HG02885 (cell line): Measurements from ENCODE around the gene SBK3.
"Not testable (repeated sequence)": the region's sequence is repeated elsewhere in the genome, so short reads cannot be mapped to it uniquely, and the experiment has no call there.

ENCODE experiments used
- ATAC-seq: cut with Tn5 transposase; IDR thresholded peaks from one replicate; pipeline ENCODE4 v1.9.1; 2021; ENCODE audit warnings: mild to moderate bottlenecking; ENCODE audit not compliant: unreplicated experiment, poor library complexity

SBK3 gene

GRCh38 chr19:55545443-55545842 lies at the start of gene SBK3:
SBK3 (minus strand) TSS chr19:55545543; CDS start chr19:55545543, 0 bp downstream.
- ATAC-seq, result no peak

- ATAC-seq, result no peak
Observed at GRCh38 chr19:55593096-55593772, 47.9 kb upstream of the SBK3 start.

- ATAC-seq, result no peak
Observed at GRCh38 chr19:55592391-55593090, 47.2 kb upstream of the SBK3 start.

- ATAC-seq, result no peak
Observed at GRCh38 chr19:55591555-55591954, 46.2 kb upstream of the SBK3 start.

- no peak for ATAC-seq
Observed at GRCh38 chr19:55590617-55591016, 45.3 kb upstream of the SBK3 start.

- ATAC-seq, result no peak
Observed at GRCh38 chr19:55590109-55590508, 44.8 kb upstream of the SBK3 start.

- no peak for ATAC-seq
Observed at GRCh38 chr19:55588738-55589137, 43.4 kb upstream of the SBK3 start.

GRCh38 chr19:55586976-55587668 lies 41.8 kb upstream of the SBK3 start:
- ATAC-seq, result peak; percentile 82

- no peak for ATAC-seq
Observed at GRCh38 chr19:55585658-55586339, 40.5 kb upstream of the SBK3 start.

- ATAC-seq, result no peak
Observed at GRCh38 chr19:55584871-55585270, 39.5 kb upstream of the SBK3 start.

GRCh38 chr19:55583897-55584296 lies 38.6 kb upstream of the SBK3 start:
- not testable (repeated sequence) for ATAC-seq

GRCh38 chr19:55582284-55582683 lies 36.9 kb upstream of the SBK3 start:
- ATAC-seq, result not testable (repeated sequence)

GRCh38 chr19:55581823-55582223 lies 36.5 kb upstream of the SBK3 start:
- ATAC-seq, result no peak

GRCh38 chr19:55581145-55581822 lies 35.9 kb upstream of the SBK3 start:
- ATAC-seq, result no peak

- ATAC-seq, result no peak
Observed at GRCh38 chr19:55580628-55581144, 35.3 kb upstream of the SBK3 start, which contains the start of gene ZNF579. ZNF579 (minus strand) TSS chr19:55580848; CDS start chr19:55579639, 1,209 bp downstream.

- no peak for ATAC-seq
Observed at GRCh38 chr19:55579766-55580621, 34.7 kb upstream of the SBK3 start.

- ATAC-seq, result no peak
Observed at GRCh38 chr19:55578761-55579747, 33.7 kb upstream of the SBK3 start.
